B cell (primary cell): Measurements from ENCODE around the gene SPEG.

Source experiments
- CTCF ChIP-seq: fragments of 200-600 bp; IDR thresholded peaks from one replicate; pipeline ENCODE4 v1.8.0; 2022; ENCODE audit warnings: antibody characterized with exemption, mild to moderate bottlenecking
- EZH2 ChIP-seq: IDR thresholded peaks from 2 replicates; pipeline ENCODE4 v1.6.1; 2012; ENCODE audit warnings: borderline replicate concordance, low read depth, mild to moderate bottlenecking, moderate library complexity, low read length; ENCODE audit not compliant: insufficient read depth, poor library complexity, severe bottlenecking

GRCh38 chr2:219526320-219527075 lies 91.9 kb downstream of the SPEG start:
- TF ChIP-seq EZH2: no peak
- TF ChIP-seq CTCF: no peak
